GM23248 (cell line): ENCODE data around the gene DPT.

Source experiments
- EZH2 ChIP-seq: fragments of 200-600 bp; sonication (generic); IDR thresholded peaks from 2 replicates; pipeline ENCODE4 v1.6.1; 2018; ENCODE audit warnings: antibody characterized with exemption, mild to moderate bottlenecking; ENCODE audit not compliant: insufficient read depth, poor library complexity, severe bottlenecking
- EZH2phosphoT487 ChIP-seq: fragments of 200-600 bp; sonication (generic); IDR thresholded peaks from 2 replicates; pipeline ENCODE4 v1.6.1; 2018; ENCODE audit warnings: antibody characterized with exemption, moderate library complexity, mild to moderate bottlenecking, low read depth; ENCODE audit not compliant: insufficient read depth

GRCh38 chr1:168706391-168706992, 22.5 kb downstream of the DPT start:
- TF ChIP-seq EZH2: no peak
- TF ChIP-seq EZH2phosphoT487: no peak
